ENCODE results near the gene MPEG1.

Gene MPEG1, protein sequence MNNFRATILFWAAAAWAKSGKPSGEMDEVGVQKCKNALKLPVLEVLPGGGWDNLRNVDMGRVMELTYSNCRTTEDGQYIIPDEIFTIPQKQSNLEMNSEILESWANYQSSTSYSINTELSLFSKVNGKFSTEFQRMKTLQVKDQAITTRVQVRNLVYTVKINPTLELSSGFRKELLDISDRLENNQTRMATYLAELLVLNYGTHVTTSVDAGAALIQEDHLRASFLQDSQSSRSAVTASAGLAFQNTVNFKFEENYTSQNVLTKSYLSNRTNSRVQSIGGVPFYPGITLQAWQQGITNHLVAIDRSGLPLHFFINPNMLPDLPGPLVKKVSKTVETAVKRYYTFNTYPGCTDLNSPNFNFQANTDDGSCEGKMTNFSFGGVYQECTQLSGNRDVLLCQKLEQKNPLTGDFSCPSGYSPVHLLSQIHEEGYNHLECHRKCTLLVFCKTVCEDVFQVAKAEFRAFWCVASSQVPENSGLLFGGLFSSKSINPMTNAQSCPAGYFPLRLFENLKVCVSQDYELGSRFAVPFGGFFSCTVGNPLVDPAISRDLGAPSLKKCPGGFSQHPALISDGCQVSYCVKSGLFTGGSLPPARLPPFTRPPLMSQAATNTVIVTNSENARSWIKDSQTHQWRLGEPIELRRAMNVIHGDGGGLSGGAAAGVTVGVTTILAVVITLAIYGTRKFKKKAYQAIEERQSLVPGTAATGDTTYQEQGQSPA

DNA sequence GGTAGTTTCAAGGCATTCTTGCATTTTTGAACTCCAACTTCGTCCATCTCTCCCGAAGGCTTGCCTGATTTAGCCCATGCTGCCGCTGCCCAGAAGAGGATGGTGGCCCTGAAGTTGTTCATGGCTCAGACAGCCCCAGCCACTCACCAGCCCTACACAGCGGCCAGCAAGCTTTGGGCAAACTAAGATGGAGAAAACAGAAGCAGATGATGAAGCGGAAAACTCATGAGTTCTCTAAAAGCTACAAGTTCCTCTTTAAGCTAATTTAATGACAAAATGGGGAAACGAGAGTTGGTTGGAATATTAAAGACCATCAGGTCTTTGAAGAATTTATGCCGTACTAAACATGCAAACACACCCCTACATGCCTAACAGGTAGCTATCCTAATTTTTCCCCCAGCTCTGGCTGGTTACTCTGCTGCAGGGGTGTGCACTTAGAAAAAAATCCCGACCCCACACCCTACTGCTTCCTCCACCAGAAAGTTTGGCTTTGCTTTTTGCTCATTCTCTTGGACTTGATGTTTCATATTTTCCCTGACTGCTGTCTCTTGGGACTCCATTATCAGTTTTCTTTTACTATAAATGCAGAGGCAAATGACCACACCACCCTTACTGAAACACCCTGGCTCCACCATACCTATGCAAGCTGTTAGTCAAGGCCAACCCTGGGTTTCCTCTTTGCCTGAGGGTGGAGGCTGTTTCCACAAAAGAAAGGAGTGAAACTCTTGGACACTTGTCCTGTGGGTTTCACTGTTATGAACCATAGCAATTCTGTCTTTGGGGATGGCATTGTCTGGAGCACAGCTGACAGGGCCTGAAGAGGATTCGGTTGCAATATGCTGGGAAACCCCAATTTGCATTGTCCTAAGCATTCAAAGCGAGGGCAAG, at the start of gene MPEG1:
TSS of gene MPEG1 (minus strand) at position 184 of the 888 bp plus-strand sequence. CDS start at position 122, 62 bp downstream.
- no peak for DNase-seq (ENCODE audit: low read depth in 2 of 2)

DNA sequence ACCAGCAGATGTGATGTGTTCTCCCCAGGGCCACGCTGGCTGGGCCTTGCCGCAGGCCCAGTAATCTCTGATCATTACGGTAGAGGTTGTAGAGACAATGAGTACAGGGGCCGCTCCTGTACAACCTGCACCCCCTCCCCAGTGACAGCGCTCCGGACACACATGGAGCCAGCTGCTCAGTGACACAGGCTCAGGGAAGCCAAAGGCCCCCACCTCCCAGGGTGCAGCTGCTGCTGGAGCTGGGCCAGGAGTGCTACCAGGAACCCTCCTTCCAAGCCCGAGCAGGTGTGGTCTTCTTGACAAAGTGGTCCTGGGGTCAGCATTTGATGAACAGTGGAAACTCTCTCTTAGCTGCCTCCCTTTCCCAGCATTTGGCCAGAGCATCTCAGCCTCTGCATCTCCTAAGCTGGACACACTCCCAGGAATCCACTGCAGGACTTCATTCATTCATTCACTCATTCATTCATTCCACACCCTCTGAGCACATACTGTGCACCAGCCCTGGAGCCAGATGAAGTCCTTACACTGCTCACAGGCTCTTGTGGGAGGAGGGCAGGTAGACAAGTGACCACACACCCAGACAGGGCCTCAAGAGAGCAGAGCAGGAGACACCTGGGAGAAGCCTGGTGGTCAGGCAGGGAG, 49.6 kb upstream of the MPEG1 start:
- DNase-seq (ENCODE audit: low read depth in 2 of 2): no peak

DNA sequence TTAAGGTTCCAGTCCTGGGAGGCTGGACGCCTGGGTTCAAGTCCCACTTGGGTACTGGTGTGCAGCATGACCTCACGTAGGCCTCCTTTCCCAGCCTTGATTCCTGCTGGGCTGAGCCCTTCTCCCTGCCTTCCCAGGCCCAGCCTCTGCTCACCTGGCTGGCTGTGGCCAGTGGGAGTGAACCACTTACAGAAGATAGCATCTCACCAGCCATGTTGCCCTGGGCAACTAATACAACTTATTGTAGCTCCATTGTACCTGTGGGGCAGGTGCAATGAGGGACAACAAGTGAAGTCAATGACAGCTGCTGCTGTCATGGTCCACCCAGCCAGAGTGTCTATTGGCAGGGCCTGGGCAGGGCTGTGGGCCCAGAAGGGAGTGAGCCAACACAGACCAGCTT, 48.4 kb upstream of the MPEG1 start:
- DNase-seq (ENCODE audit: low read depth in 2 of 2): no peak

DNA sequence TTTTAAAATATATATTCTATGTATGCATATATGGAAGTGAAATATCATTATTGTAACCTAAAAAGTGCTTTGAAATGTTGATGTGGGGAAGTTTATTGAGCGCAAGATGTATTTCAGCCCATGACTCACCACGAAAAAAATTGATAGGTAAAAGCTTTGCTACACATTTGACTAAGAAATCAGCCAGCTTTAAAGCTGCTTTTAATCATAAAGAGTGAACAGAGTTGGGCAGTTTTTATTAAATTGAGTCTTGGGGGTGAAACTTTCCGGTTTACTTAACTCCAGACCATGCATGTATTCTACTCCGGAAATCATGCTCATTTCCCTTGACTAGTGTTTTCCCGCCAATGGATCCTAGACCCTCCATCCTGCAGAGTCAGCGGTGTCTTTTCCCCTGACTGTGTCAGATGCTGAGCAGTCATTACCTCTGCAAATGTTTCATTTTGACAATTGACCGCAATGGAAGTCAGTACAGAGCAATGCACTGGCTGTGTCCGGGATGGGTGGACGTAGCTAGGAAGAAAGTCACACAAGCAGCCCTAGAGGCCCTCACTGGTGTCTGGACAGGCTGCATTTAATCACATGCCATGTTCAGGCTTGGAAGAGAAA, 47.2 kb upstream of the MPEG1 start:
- DNase-seq (ENCODE audit: low read depth in 2 of 2): no peak

DNA sequence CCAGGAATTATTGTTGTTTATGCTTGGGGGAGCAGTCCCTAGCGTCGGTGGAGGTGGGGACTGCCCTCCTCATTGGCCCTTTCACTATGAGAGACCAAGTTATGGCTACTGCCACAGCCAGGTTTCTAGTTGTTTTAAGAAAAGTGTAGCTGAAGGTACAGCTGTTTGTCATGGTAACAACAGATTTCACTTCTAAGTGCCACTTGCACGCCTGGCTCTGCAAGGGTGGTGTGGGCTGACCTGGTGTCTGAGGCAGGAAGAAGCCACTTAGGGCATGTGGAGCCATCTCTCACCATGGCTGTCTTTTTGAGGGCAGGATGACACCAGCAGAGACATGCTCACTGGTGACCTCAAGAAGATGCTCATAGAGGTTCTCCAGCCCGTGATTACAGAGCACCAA, 46.3 kb upstream of the MPEG1 start:
- no peak for DNase-seq (ENCODE audit: low read depth in 2 of 2)

DNA sequence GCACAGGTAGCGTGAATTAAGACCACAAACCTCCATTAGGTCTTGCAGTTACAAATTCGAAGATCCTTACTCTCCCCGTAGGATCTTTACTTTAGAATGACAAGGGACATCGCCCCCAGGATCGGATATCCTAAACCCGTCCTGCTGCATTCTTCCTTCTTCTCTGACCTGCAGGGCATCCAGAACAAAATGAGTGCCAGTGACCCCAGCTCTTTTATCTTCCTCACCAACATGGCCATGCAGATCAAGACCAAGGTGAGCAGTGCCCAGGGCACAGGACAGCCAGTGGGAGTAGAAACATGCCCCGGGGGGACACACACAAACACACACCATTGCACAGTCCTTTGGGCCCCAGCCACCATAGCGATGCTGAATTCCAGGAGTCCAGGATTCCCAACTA, 42.6 kb upstream of the MPEG1 start:
- no peak for DNase-seq (ENCODE audit: low read depth in 2 of 2)

DNA sequence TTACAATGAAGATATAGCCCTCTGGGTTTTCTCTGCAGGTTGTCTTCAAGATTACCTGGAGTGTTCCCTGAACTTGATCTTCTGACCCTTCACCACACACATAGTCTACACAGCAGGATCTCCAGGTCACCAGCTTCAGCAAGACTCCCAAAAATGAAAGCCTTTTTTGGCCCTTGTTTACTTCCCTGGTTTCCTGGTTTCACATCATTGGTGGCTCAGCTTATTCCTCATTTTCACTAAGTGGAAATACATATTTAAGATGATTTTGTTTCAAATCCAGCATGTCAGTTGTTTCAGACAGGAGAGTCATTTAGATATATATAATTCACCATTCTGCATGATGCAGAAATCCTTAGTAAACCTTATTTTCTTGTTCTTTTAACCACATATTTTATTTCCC, 41.6 kb upstream of the MPEG1 start:
- no peak for DNase-seq (ENCODE audit: low read depth in 2 of 2)

DNA sequence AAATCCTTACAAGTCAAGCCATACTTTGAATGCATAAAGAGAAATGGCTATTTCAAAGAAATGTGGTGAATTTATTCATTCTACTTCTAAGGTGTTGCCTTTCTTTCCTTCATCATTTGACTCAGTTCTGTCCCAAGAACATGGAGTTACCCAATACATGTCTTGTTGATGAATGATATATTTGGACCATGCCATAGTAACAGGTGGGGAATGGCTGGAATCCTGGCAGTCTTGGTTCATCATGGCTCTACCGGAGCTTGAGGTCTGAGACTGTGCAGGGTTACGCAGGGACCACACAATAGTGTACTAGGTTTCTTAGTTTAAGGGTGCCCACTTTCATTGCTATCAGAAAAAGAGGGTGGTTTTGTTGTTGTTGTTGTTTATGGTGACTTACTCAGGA, 40.3 kb upstream of the MPEG1 start:
- DNase-seq (ENCODE audit: low read depth in 2 of 2): no peak

DNA sequence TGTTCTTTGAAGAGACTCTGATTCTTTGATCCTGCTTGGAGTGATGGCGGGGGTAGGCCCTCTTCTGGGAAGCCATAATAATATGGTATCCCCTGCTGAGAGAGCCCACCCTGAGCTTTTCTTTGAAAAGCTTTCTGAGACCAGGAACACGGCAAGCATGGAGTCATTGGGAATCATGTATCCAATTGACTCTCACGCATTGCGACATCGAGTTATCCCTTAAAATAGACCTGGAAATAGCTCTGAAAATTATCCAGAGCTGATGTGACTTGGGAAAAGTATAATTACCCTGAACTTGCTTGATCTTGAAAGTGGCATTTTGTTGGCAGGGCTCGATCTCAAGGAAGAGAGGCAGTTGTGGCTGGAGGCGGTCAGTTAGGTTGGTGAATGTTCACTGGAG, 36.8 kb upstream of the MPEG1 start:
- DNase-seq (ENCODE audit: low read depth in 2 of 2): no peak

DNA sequence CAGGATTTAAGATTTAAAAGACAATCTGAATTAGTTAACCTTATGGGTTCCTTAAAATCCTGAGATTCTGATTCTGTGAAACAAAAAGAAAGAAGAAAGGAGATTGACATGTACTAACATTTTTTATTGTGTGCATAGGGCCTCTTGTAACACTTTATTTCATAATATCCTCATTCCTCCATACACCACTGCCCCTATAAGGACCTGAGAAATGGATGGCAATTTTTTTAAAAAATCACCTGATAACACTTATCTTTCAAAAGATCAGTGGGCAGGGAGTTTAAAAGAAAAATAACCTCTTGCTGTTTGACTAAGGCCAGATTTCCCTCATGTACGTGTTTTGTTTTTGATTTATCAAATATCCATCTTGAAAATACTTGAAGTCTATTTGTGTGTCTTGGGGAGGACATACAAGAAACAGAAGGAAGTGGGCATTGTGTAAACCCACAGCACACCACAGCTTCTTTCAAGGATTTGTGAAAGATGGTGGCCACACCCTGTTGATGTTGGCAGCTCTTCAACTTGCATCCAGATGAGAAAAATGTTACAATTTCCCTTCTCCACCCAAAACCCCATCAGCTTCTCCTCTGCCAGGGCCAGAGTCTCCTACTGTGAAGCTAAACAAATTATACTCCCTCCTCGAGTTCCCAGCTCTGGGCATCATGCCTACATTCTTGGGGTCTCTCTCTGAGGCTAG, 35.0 kb upstream of the MPEG1 start:
- no peak for DNase-seq (ENCODE audit: low read depth in 2 of 2)

DNA sequence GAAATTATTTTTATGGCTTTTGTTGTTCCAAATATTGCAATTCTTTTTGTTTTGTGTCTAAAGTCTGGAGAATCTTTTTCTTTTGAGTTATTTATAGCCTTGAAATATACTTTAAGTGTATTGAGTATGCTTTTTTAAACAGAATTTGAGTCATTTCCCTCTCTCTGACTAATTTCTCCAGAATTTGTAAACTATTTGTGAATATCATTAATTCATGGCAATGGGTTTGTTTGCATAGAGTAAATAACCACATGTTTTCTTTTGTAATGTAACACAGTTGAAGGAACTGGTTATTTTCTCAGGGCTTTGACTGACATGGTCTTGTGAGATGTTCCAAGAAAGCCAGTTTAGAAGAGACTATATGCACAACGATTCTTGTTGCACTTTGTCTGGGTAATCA, 30.9 kb upstream of the MPEG1 start:
- DNase-seq (ENCODE audit: low read depth in 2 of 2): no peak

DNA sequence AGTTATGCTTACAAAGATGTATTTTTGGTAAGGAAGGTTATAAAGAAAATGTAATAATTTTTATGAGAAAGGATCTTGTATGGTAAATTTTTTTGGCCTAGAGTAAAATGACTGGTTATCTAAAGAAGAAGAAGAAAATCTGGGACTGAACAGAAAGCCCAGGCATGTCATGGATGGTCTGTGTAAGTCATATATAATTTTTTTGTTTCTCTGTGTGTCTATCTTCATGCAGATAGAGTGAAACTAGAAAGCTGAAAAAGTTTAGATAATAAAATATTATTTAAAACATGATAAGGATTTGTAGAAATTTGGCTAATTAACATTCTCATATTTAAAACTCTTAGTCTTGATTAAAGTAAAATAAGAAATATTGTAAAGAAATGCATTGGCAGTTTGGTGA, 27.6 kb upstream of the MPEG1 start:
- DNase-seq (ENCODE audit: low read depth in 2 of 2): no peak

DNA sequence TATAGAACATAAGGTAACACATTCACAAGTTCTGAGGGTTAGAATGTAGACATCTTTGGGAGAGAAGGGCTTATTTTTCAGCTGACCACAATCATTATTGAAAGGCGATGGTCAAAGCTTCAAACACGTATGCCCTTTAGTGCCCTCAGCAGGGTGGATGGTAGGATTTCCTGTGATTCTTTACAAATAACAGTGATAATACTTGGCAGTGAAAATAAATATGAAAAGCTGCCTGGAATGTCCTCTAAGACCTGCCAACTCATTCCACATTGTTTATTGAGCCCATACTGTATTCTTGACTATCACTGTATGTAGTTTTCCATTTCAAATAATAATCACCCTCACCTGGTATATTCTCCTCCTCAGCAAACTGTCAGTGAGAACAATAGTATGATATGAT, 13.7 kb upstream of the MPEG1 start:
- no peak for DNase-seq (ENCODE audit: low read depth in 2 of 2)

DNA sequence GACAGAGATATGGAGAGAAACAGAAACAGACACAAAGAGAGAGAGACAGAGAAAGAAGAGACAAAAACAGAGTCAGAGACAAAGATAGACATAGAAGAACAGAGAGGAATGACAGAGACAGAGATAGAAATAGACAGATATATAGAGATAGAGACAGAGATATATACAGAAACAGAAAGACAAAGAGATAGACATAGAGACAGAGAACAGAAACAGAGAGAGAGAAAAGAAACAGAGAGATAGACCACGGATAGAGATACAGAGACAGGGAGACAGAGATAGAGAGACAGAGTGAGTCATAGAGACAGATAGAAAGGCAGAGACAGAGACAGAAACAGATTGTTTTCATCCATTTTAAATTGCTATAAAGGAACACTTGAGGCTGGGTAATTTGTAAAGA, 12.3 kb upstream of the MPEG1 start:
- no peak for DNase-seq (ENCODE audit: low read depth in 2 of 2)

DNA sequence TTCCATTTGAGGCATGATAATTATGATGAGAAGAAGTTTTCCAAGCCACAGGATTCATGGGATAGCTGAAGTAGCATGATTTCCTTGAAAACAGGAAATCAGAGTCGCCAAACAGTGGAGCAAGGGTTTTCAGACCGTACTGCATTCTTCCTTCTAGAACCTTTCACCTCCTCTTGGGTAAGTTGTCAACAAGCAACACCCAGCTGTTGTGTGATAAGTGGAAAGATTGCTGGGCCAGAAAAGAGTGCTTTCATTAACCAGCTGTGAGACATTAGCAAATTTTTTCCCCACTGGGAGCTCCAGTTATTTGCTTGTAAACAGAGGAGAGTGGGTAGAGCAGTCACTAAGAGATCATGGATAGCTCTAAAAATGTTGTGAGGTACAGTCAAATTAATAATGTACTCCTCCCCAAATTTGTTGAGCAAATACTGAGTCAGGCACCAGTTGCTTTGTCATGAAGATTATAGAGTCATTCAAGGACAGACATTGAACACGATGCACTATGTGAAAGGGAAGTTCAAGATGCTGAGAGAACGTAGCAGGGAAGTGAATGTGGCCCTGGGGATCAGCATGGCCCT, 11.7 kb upstream of the MPEG1 start:
- no peak for DNase-seq (ENCODE audit: low read depth in 2 of 2)

DNA sequence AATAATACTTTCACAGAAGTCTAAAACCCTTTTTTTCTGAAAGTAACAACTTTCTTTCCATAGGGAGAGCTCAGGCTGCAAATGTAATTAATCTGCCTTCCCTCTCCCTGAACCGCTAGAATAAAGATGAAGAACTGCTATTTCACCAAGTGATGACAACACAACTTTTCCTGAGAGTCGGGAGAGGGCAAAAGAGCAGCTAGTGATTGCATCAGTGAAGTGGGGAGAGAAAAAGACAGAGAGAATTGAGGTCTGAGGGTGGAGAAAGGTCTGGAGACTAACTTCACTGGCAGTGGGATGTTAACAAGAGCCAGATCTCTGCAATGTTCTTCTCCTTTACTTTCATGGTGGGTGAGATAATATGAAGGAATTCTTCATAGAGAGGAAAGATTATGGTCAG, 10.9 kb upstream of the MPEG1 start:
- DNase-seq (ENCODE audit: low read depth in 2 of 2): no peak

DNA sequence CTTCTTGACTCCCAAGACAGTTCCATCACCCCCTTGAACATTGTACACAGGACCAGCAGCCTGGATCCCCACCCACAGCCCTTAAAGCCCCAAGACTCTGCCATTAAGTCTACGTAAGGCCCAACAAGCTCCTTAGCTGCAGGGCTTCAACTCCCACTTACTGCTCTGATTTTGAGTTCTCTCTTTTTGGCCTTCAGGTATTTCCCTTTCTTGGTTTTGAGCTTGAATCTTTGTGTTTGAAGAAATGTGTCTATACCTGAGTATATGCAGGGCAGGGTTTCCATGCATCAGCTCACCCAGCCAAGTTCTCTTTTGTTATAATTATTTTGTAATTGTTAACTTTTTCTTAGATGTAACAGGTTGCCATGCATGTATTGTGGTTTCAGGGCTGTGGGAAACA, 10.4 kb upstream of the MPEG1 start:
- DNase-seq (ENCODE audit: low read depth in 2 of 2): no peak

DNA sequence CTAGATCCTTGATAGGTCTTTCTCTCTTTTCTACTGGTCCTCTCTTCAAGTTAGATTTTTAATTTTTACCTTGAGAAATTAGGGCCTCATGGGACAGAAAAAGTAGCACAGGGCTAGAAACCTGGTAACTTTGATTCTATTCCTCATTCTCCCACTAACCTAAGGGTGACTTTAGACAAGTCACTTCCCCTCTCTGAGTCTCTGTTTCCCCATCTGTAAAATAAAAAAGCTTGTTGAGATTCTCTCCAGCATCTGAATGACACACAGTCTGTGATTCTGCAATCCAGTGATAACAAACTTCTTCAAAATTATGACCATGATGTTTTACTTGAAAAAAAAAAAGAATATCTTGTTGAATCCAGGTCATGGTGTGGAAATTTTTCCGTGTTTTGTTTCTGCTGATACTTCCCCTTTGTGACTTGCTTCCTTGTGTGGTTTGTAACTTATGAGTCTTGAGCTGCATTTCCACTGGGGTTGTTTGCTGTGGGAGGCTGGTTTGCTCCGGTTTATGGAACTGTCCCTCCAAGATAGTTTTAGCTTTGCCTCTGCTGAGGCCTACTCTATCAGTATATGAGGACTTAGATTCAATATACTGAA, 9.8 kb upstream of the MPEG1 start:
- no peak for DNase-seq (ENCODE audit: low read depth in 2 of 2)

DNA sequence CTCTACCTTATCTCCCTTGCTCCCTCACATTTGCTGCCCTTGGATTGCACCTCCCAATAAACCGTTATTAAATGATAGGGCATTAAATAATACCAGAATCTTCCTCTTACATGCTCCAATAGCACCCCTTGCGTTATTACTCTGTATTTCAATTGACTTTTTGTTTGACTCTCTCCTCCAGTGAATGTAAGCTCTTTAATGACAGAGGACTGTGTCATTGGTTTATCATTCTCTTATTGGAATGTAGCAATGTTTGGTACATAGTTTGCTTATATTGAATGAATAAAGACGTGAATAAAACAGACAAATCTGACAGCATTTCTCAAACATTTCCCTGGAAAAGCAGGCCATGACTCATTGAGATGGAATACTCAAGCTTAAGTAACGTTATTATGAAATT, 8.7 kb upstream of the MPEG1 start:
- no peak for DNase-seq (ENCODE audit: low read depth in 2 of 2)

DNA sequence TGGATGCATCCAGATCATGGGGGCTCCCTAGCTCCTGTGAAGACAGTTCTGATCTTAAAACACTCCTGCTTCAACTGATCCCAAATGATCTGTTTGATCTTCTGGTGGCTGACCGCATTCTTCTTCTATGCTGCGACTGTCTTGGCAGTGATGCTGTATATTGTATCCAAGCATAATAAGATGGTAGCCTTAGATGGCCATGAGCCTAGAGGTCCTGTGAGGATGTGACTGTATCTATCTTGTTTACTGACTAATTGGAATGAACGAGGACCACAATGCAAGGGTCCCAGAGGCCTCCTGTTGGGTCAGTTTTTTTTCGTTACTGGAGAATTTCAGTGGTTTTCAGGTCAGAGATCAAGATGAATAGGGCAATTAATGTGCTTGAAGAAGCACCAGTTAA, 7.1 kb upstream of the MPEG1 start:
- DNase-seq (ENCODE audit: low read depth in 2 of 2): no peak
